H9 (cell line): ENCODE results near the gene WIPF2. TPM values are rescaled to one million over a fixed set of nuclear protein-coding genes. Genes with fewer than 3 reads are reported as not detected.
A peak's percentile ranks its signal among the peaks of the same experiment; 100 is the strongest.

Experiments
- DNase-seq: peaks from one replicate; pipeline ENCODE4 v3.0.0-alpha.2; 2017
- H2AFZ ChIP-seq: one replicate; pipeline ENCODE4 v1.6.1; 2013; ENCODE audit warnings: mild to moderate bottlenecking, low read length, control low read depth, moderate library complexity
- H2AK5ac ChIP-seq: 2 replicates; pipeline ENCODE4 v1.6.1; 2013; ENCODE audit warnings: low read length, control low read depth, mixed read lengths; ENCODE audit not compliant: insufficient read length
- H2BK120ac ChIP-seq: one replicate; pipeline ENCODE4 v1.6.1; 2013; ENCODE audit warnings: low read depth, mild to moderate bottlenecking, low read length, control low read depth, inconsistent platforms; ENCODE audit not compliant: poor library complexity, severe bottlenecking
- H2BK12ac ChIP-seq: 2 replicates; pipeline ENCODE4 v1.6.1; 2013; ENCODE audit warnings: low read length, control low read depth, mixed read lengths, low read depth; ENCODE audit not compliant: insufficient read length
- H2BK15ac ChIP-seq: 2 replicates; pipeline ENCODE4 v1.6.1; 2013; ENCODE audit warnings: low read depth, low read length, control low read depth
- H2BK20ac ChIP-seq: one replicate; pipeline ENCODE4 v1.6.1; 2013; ENCODE audit warnings: low read depth, mild to moderate bottlenecking, low read length, control low read depth, inconsistent platforms; ENCODE audit not compliant: poor library complexity, severe bottlenecking
- H2BK5ac ChIP-seq: 2 replicates; pipeline ENCODE4 v1.6.1; 2013; ENCODE audit warnings: low read length, control low read depth, mixed read lengths; ENCODE audit not compliant: insufficient read length
- H3K14ac ChIP-seq: 2 replicates; pipeline ENCODE4 v1.6.1; 2013; ENCODE audit warnings: low read length, control low read depth; ENCODE audit not compliant: insufficient read depth
- H3K18ac ChIP-seq: 2 replicates; pipeline ENCODE4 v1.6.1; 2013; ENCODE audit warnings: low read depth, mild to moderate bottlenecking, mixed read lengths, low read length, control low read depth; ENCODE audit not compliant: insufficient read length
- H3K23ac ChIP-seq: 2 replicates; pipeline ENCODE4 v1.6.1; 2013; ENCODE audit warnings: low read length, control low read depth, mixed read lengths, low read depth; ENCODE audit not compliant: insufficient read length
- H3K23me2 ChIP-seq: 2 replicates; pipeline ENCODE4 v1.6.1; 2013; ENCODE audit warnings: low read depth, mild to moderate bottlenecking, mixed read lengths, low read length, control low read depth; ENCODE audit not compliant: insufficient read length, poor library complexity, severe bottlenecking
- H3K27ac ChIP-seq: 2 replicates; pipeline ENCODE4 v1.5.1; 2013; ENCODE audit warnings: low read length, control low read depth, mixed read lengths, low read depth; ENCODE audit not compliant: insufficient read length
- H3K27me3 ChIP-seq: 2 replicates; pipeline ENCODE4 v1.6.1; 2013; ENCODE audit warnings: low read length, control low read depth, inconsistent platforms; ENCODE audit not compliant: insufficient read depth
- H3K4ac ChIP-seq: 2 replicates; pipeline ENCODE4 v1.6.1; 2013; ENCODE audit warnings: low read depth, mild to moderate bottlenecking, control low read depth, inconsistent platforms, low read length, moderate library complexity
- H3K4me1 ChIP-seq: 2 replicates; pipeline ENCODE4 v1.6.1; 2013; ENCODE audit warnings: low read length, control low read depth, inconsistent platforms; ENCODE audit not compliant: insufficient read depth
- H3K4me2 ChIP-seq: 2 replicates; pipeline ENCODE4 v1.6.1; 2013; ENCODE audit warnings: low read length, control low read depth, mixed read lengths; ENCODE audit not compliant: insufficient read length, insufficient read depth
- H3K56ac ChIP-seq: 2 replicates; pipeline ENCODE4 v1.6.1; 2013; ENCODE audit warnings: low read depth, mild to moderate bottlenecking, mixed read lengths, low read length, control low read depth; ENCODE audit not compliant: insufficient read length
- H3K79me1 ChIP-seq: 2 replicates; pipeline ENCODE4 v1.6.1; 2013; ENCODE audit warnings: low read depth, mild to moderate bottlenecking, moderate library complexity, low read length, control low read depth, inconsistent platforms; ENCODE audit not compliant: insufficient read depth, poor library complexity, severe bottlenecking
- H3K79me2 ChIP-seq: 2 replicates; pipeline ENCODE4 v1.6.1; 2013; ENCODE audit warnings: low read length, control low read depth, inconsistent platforms; ENCODE audit not compliant: insufficient read depth
- H3K9ac ChIP-seq: 2 replicates; pipeline ENCODE4 v1.6.1; 2013; ENCODE audit warnings: low read length, control low read depth, mixed read lengths; ENCODE audit not compliant: insufficient read length; ENCODE audit errors: extremely low read depth
- H3K9me3 ChIP-seq: one replicate; pipeline ENCODE4 v1.6.1; 2013; ENCODE audit warnings: low read depth, low read length, inconsistent platforms; ENCODE audit not compliant: control insufficient read depth
- H3T11ph ChIP-seq: one replicate; pipeline ENCODE4 v1.6.1; 2013; ENCODE audit warnings: mild to moderate bottlenecking, low read length, control low read depth, inconsistent platforms
- H4K20me1 ChIP-seq: one replicate; pipeline ENCODE4 v1.6.1; 2013; ENCODE audit not compliant: control insufficient read depth, insufficient read length, insufficient read depth
- H4K5ac ChIP-seq: 2 replicates; pipeline ENCODE4 v1.6.1; 2013; ENCODE audit warnings: low read depth, mild to moderate bottlenecking, mixed read lengths, low read length, control low read depth; ENCODE audit not compliant: insufficient read length
- H4K8ac ChIP-seq: replicated peaks from 2 replicates; pipeline ENCODE4 v1.6.1; 2013; ENCODE audit warnings: low read length, control low read depth, mixed read lengths, low read depth; ENCODE audit not compliant: insufficient read length
- H4K91ac ChIP-seq: 2 replicates; pipeline ENCODE4 v1.6.1; 2013; ENCODE audit warnings: low read depth, mild to moderate bottlenecking, moderate library complexity, mixed read lengths, low read length, control low read depth; ENCODE audit not compliant: insufficient read length
- H3K27ac Mint-ChIP-seq, 3 experiments: 2 replicates in 2 of 3; 3 replicates in 1 of 3; pipeline ENCODE4 v1.8.0; 2020 to 2021; ENCODE audit warnings: mixed read lengths in 3 of 3, mild to moderate bottlenecking in 1 of 3, moderate library complexity in 1 of 3
- H3K27me3 Mint-ChIP-seq: 2 replicates; pipeline ENCODE4 v1.8.0; 2021; ENCODE audit warnings: low read depth, mild to moderate bottlenecking, moderate library complexity, mixed read lengths
- H3K36me3 Mint-ChIP-seq, 3 experiments: 2 replicates in 2 of 3; 3 replicates in 1 of 3; pipeline ENCODE4 v1.8.0; 2020 to 2021; ENCODE audit warnings: low read depth in 3 of 3, mixed read lengths in 3 of 3; ENCODE audit not compliant: insufficient read depth in 1 of 3
- H3K4me1 Mint-ChIP-seq, 2 experiments: 2 replicates each; pipeline ENCODE4 v1.8.0; 2020; ENCODE audit warnings: mixed read lengths in 2 of 2
- H3K4me3 Mint-ChIP-seq, 2 experiments: 2 replicates in 1 of 2; 3 replicates in 1 of 2; pipeline ENCODE4 v1.8.0; 2020 to 2021; ENCODE audit warnings: mild to moderate bottlenecking in 2 of 2, mixed read lengths in 2 of 2, moderate library complexity in 1 of 2
- H3K9me3 Mint-ChIP-seq, 2 experiments: 2 replicates in 1 of 2; 3 replicates in 1 of 2; pipeline ENCODE4 v1.8.0; 2020; ENCODE audit warnings: mild to moderate bottlenecking in 2 of 2, mixed read lengths in 2 of 2, moderate library complexity in 1 of 2
- WGBS: extraction: QIAGEN DNeasy Blood & Tissue Kit; methylation state at CpG from one replicate; pipeline ENCODE4 v1.1.7; 2013; ENCODE audit warnings: missing lambda C conversion rate, low lambda C conversion rate, mixed read lengths; ENCODE audit not compliant: insufficient read length; ENCODE audit errors: extremely low coverage; 5-methylcytosine and 5-hydroxymethylcytosine counted together
- total RNA-seq: library from RNA; stranded (reverse); gene quantifications from 2 replicates; pipeline ENCODE4 v1.2.1, GENCODE V29; 2021
- TF ChIP-seq, protein P1 (sequence below): fragments of 200-600 bp; sonication (generic); conservative IDR thresholded peaks from 3 replicates; pipeline ENCODE4 v1.8.0; 2021; ENCODE audit warnings: antibody characterized with exemption, mild to moderate bottlenecking

The WIPF2 gene
- total RNA-seq, 1 experiment from 2014 or later = 24.2 TPM

DNA sequence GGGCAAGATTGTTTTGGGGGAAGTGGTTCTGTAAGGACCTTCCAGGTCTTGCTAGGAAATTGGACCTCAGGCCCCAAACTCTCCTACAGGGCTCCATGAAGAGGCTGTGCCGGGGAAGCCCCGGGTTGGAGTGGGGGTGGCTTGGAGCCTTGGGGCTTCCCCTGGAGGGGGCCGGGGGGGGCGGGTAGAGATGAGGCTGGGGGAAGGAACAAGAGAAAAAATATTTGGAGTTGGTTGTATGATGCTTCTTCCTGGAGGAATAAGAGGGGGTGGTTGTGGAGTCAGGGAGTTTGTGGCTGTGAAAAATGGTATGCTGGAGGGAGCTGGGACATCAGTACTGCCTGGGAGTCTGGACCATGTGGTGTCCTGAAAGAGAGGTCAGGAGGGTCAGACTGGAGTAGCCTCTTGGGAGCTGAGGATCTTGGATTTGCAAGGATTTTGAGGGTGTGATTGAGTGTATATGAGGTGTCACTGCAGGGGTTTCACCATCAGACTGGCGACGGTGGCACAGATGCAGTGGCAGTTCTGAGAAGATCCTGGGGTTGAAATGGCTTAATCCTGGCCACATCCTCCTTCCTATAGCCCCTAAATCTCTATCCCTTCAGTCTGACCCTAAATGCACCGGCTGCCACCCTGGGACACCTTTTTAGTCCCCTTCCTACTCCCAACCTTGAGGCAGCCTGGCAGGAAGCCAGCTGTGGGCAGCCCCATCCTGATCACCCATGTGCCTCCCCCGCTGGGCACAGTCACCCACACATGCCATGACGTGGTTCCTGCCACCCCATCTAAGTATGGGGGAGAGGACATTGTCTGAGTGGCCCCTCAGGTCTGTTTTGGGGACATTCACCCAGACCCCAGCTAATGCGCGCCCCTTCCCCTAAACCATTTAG lies 100.8 kb downstream of the WIPF2 start:
- H3K18ac ChIP-seq = no peak overlapping the region
- H2AFZ ChIP-seq = no peak overlapping the region
- TF ChIP-seq, protein P1, sequence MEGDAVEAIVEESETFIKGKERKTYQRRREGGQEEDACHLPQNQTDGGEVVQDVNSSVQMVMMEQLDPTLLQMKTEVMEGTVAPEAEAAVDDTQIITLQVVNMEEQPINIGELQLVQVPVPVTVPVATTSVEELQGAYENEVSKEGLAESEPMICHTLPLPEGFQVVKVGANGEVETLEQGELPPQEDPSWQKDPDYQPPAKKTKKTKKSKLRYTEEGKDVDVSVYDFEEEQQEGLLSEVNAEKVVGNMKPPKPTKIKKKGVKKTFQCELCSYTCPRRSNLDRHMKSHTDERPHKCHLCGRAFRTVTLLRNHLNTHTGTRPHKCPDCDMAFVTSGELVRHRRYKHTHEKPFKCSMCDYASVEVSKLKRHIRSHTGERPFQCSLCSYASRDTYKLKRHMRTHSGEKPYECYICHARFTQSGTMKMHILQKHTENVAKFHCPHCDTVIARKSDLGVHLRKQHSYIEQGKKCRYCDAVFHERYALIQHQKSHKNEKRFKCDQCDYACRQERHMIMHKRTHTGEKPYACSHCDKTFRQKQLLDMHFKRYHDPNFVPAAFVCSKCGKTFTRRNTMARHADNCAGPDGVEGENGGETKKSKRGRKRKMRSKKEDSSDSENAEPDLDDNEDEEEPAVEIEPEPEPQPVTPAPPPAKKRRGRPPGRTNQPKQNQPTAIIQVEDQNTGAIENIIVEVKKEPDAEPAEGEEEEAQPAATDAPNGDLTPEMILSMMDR = no peak
- no peaks in the 10 kb centered on the region; the same call in 1 of the 2 replicates for H3K79me2 ChIP-seq
- peaks cover 5% of the 10 kb centered on the region; the same call in 1 of the 2 replicates for H3K27me3 ChIP-seq
- H4K91ac ChIP-seq = no peak overlapping the region
- H2AK5ac ChIP-seq = no peak overlapping the region
- H2BK20ac ChIP-seq = no peak overlapping the region
- no peak overlapping the region for H2BK5ac ChIP-seq
- Mint-ChIP-seq H3K9me3 (no peaks in the 10 kb centered on the region), H3K4me3 (peak overlapping the region; percentile 9 to 94; a peak in 4 of 5 replicates), H3K4me1 (peaks cover 56 to 72% of the 10 kb centered on the region in 2 experiments), H3K36me3 (no peaks in the 10 kb centered on the region; a peak in 1 of 7 replicates), H3K27me3 (peaks cover 55% of the 10 kb centered on the region), H3K27ac (peak overlapping the region in 1 of 3 experiments; percentile 24; a peak in 1 of 7 replicates)
- no peak overlapping the region for H3K4ac ChIP-seq
- H3K56ac ChIP-seq = no peak overlapping the region
- H4K8ac ChIP-seq = no peak overlapping the region
- H3K4me1 ChIP-seq = peaks cover 8% of the 10 kb centered on the region; the same call in 1 of the 2 replicates
- H3K27ac ChIP-seq = no peak overlapping the region
- DNase-seq = peak; percentile 25
- no peak overlapping the region for H2BK12ac ChIP-seq
- H3T11ph ChIP-seq = no peak overlapping the region
- no peak overlapping the region for H3K23ac ChIP-seq
- no peaks in the 10 kb centered on the region for H3K79me1 ChIP-seq
- H3K9me3 ChIP-seq = no peaks in the 10 kb centered on the region
- WGBS = no CpG with 5 or more reads among the region's 11 CpGs
- no peak overlapping the region for H3K14ac ChIP-seq
- H3K4me2 ChIP-seq = no peak overlapping the region
- no peak overlapping the region for H4K5ac ChIP-seq
- peaks cover 4% of the 10 kb centered on the region for H4K20me1 ChIP-seq
- H2BK15ac ChIP-seq = no peak overlapping the region
- no peak overlapping the region for H2BK120ac ChIP-seq
- peaks cover 26% of the 10 kb centered on the region for H3K23me2 ChIP-seq
- H3K9ac ChIP-seq = no peak overlapping the region
